GM12892 (cell line): ENCODE data around the gene MAGI2.

Experiments
- POLR2A ChIP-seq: IDR thresholded peaks from 2 replicates; pipeline ENCODE4 v1.6.1; 2011; ENCODE audit warnings: low read depth, low read length, control low read depth
- POLR2AphosphoS5 ChIP-seq: IDR thresholded peaks from 2 replicates; pipeline ENCODE4 v1.6.1; 2011; ENCODE audit warnings: low read depth, low read length, control low read depth
- TAF1 ChIP-seq: IDR thresholded peaks from 2 replicates; pipeline ENCODE4 v1.6.1; 2011; ENCODE audit warnings: low read depth, mild to moderate bottlenecking, control low read depth, low read length, borderline replicate concordance

- TF ChIP-seq POLR2A = no peak
- no peak for TF ChIP-seq POLR2AphosphoS5
- no peak for TF ChIP-seq TAF1
Observed at GRCh38 chr7:79035858-79036257, 417.6 kb downstream of the MAGI2 start.
